Esophagus mucosa (tissue), 1 donor: ENCODE results near the gene HEATR9. TPM values are rescaled to one million over a fixed set of nuclear protein-coding genes. Genes with fewer than 3 reads are reported as not detected.

Experiments
- ATAC-seq: fragments of 200-7000 bp; cut with Tn5 transposase; one replicate; pipeline ENCODE4 v1.9.1; 2020
- total RNA-seq: library from RNA; stranded (reverse); gene quantifications from one replicate; pipeline ENCODE4 v1.2.4, GENCODE V29; 2023
- donor health status: DM: yes; HTN: yes; CAD: no.

HEATR9 gene
- total RNA-seq, 1 donor from 2014 or later: not detected

DNA sequence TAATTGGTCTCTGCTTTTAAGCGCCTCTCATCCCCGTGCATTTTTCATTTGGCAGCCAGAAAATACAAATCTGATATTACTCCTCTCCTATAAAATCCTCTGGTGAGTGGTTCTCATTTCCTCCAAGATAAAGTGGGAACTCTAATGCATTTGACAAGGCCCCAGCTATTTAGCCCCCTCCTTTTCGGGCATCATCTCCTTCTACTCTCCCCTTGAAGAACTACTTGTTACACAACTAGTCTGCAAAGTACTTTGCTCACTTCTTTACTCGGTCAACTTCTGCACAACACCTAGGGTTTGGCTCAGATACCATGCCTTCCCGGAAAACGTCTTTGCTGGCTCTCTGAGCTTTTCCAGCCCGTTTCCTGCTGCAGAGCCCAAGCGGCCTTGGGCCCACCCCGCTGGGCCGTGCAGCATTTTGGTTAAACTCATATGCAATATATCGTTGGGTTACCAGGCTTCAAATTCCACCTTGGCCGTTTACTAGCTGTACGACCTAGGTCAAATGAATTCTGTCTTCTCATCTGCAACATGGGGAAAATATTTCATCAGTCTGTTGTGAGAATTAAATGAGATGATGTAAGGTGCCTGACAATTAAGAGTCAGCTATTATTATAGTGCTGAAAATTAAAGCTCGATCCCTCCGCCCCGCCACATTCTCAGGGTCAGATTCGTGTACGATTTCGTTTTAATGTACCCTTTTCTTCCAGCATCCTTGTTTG is 60.3 kb downstream of the HEATR9 start:
- ATAC-seq: no peak

DNA sequence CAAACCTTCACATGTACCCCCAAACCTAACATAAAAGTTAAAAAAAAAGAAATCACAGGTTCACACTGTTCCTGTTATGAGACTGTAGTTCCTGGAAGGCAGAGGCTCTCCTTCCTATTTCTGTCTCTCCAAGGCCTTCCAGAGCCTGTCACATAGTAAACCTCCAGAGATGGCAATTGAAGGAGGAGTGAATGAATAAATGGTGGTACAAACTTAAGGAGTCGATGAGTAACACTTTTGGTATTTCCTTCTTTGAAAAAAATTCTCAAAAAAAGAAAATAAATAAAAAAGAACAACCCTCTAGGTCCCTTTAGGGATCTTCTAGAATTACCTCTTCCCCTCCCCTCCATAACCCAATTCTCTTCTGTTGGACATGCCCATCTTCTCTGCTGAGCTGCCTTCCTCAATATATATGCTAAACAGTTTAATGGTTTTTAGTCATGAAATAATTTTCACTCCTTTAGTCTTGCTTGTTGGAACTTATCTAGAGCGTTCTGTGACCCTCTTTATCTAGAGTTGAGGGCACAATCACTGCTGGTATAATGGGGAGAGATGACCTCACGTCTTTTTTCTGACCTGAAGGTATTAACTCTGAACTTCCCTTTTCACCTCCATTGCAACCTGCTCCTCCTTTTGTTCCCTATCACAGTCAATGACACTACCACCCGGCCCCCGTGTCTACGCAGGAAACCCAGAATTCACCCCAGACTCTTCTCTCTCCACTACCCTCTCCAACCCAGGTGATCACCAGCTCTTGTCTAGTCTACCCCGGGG is 61.1 kb downstream of the HEATR9 start:
- ATAC-seq: no peak

Other genes with a start within 250 kb of the HEATR9 start
- gene RASL10B, start 137.3 kb downstream of the HEATR9 start, total RNA-seq: 0.32 TPM
- gene GAS2L2, start 115.7 kb downstream of the HEATR9 start, total RNA-seq: not detected
- gene C17orf50, start 108.0 kb downstream of the HEATR9 start, total RNA-seq: not detected
- gene MMP28, start 73.2 kb downstream of the HEATR9 start, total RNA-seq: 14.5 TPM
- 156 TPM for gene TAF15, start 59.4 kb downstream of the HEATR9 start, total RNA-seq
- gene CCL5, start 11.5 kb upstream of the HEATR9 start, total RNA-seq: 0.56 TPM
- gene RDM1, start 61.9 kb upstream of the HEATR9 start, total RNA-seq: 1.1 TPM
- not detected for gene LYZL6, start 74.8 kb upstream of the HEATR9 start, total RNA-seq
- gene CCL16, start 112.6 kb upstream of the HEATR9 start, total RNA-seq: not detected
- gene CCL14, start 117.8 kb upstream of the HEATR9 start, total RNA-seq: 10.4 TPM
- 0.68 TPM for gene CCL15, start 132.7 kb upstream of the HEATR9 start, total RNA-seq
- 0.92 TPM for gene CCL23, start 149.1 kb upstream of the HEATR9 start, total RNA-seq
- gene CCL18, start 195.4 kb upstream of the HEATR9 start, total RNA-seq: 0.44 TPM
- not detected for gene CCL3, start 221.3 kb upstream of the HEATR9 start, total RNA-seq
- gene CCL4, start 234.9 kb upstream of the HEATR9 start, total RNA-seq: not detected